Measurements from ENCODE around the gene POLA1.

Gene POLA1

DNA sequence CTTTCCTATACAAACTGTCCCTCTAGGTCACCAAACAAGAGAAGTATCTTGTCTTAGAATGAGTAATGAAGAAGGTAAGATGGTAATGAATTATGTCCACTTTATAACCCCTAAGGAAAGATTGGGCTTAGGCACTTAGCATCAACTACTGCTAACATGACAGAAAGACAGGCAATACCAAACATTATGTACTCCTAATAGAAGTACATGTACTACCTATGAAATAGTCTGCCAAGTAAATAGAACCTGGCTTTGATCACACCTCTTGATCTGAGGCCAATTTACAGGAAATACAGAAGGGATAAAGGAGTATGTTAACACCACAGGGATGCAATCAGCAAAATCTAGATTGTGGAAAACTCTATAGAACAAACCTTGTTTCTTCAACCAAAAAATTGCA is 32.4 kb upstream of the POLA1 start:
- no peak for ATAC-seq
- TF ChIP-seq, protein P1, sequence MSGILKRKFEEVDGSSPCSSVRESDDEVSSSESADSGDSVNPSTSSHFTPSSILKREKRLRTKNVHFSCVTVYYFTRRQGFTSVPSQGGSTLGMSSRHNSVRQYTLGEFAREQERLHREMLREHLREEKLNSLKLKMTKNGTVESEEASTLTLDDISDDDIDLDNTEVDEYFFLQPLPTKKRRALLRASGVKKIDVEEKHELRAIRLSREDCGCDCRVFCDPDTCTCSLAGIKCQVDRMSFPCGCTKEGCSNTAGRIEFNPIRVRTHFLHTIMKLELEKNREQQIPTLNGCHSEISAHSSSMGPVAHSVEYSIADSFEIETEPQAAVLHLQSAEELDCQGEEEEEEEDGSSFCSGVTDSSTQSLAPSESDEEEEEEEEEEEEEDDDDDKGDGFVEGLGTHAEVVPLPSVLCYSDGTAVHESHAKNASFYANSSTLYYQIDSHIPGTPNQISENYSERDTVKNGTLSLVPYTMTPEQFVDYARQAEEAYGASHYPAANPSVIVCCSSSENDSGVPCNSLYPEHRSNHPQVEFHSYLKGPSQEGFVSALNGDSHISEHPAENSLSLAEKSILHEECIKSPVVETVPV (CRISPR knock-in tag; IDR thresholded peaks at IDR 0.05) = no peak
- TF ChIP-seq ARNTL (CRISPR knock-in tag; IDR thresholded peaks at IDR 0.05; ENCODE audit: borderline replicate concordance, low read depth) = no peak
- TF ChIP-seq, protein P2, sequence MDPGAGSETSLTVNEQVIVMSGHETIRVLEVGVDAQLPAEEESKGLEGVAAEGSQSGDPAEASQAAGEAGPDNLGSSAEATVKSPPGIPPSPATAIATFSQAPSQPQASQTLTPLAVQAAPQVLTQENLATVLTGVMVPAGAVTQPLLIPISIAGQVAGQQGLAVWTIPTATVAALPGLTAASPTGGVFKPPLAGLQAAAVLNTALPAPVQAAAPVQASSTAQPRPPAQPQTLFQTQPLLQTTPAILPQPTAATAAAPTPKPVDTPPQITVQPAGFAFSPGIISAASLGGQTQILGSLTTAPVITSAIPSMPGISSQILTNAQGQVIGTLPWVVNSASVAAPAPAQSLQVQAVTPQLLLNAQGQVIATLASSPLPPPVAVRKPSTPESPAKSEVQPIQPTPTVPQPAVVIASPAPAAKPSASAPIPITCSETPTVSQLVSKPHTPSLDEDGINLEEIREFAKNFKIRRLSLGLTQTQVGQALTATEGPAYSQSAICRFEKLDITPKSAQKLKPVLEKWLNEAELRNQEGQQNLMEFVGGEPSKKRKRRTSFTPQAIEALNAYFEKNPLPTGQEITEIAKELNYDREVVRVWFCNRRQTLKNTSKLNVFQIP (CRISPR knock-in tag; IDR thresholded peaks at IDR 0.05; ENCODE audit: borderline replicate concordance, low read depth) = no peak
- TF ChIP-seq TCF4 (CRISPR knock-in tag; IDR thresholded peaks at IDR 0.05; ENCODE audit: borderline replicate concordance) = no peak
- TF ChIP-seq ZC3H10 (CRISPR knock-in tag; IDR thresholded peaks at IDR 0.05) = no peak
- no peak for TF ChIP-seq BACH2 (CRISPR knock-in tag; IDR thresholded peaks at IDR 0.05; ENCODE audit: borderline replicate concordance)
- TF ChIP-seq GLIS3 (CRISPR knock-in tag; IDR thresholded peaks at IDR 0.05) = no peak
- no peak for TF ChIP-seq ESRRG (CRISPR knock-in tag; IDR thresholded peaks at IDR 0.05)
- TF ChIP-seq SNAI2 (CRISPR knock-in tag; IDR thresholded peaks at IDR 0.05) = no peak
- TF ChIP-seq OSR1 (CRISPR knock-in tag; IDR thresholded peaks at IDR 0.05) = no peak
- TF ChIP-seq ZNF8 (CRISPR knock-in tag; IDR thresholded peaks at IDR 0.05) = no peak
- no peak for TF ChIP-seq ZFP30 (CRISPR knock-in tag; IDR thresholded peaks at IDR 0.05)
- TF ChIP-seq ZNF565 (CRISPR knock-in tag; conservative IDR thresholded peaks at IDR 0.05; ENCODE audit: low read depth) = no peak
- TF ChIP-seq ZFP3 (CRISPR knock-in tag; IDR thresholded peaks at IDR 0.05) = no peak
- TF ChIP-seq, protein P3, sequence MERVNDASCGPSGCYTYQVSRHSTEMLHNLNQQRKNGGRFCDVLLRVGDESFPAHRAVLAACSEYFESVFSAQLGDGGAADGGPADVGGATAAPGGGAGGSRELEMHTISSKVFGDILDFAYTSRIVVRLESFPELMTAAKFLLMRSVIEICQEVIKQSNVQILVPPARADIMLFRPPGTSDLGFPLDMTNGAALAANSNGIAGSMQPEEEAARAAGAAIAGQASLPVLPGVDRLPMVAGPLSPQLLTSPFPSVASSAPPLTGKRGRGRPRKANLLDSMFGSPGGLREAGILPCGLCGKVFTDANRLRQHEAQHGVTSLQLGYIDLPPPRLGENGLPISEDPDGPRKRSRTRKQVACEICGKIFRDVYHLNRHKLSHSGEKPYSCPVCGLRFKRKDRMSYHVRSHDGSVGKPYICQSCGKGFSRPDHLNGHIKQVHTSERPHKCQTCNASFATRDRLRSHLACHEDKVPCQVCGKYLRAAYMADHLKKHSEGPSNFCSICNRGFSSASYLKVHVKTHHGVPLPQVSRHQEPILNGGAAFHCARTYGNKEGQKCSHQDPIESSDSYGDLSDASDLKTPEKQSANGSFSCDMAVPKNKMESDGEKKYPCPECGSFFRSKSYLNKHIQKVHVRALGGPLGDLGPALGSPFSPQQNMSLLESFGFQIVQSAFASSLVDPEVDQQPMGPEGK (CRISPR knock-in tag; IDR thresholded peaks at IDR 0.05; ENCODE audit: borderline replicate concordance) = no peak
- no peak for TF ChIP-seq ISL1 (CRISPR knock-in tag; IDR thresholded peaks at IDR 0.05)

DNA sequence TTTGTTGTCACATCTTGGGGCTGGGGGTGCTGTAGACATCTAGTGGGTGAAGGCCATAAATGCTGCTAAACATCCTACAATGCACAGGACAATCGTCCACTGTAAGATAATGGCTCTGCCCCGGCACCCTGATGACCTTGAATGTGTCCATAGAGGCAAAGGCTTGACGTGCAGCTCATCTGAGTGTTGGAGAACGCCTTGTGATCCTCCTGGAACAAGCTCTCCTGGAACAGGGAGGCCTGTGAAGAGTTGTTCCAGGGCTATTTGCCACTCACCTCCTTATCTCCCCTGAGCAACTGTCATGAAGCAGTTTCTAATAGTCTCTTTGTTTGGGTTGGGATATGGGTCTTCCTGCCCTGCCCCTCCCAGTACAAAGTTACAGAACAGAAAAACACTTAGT is 31.4 kb upstream of the POLA1 start:
- no peak for ATAC-seq
- TF ChIP-seq RARB (CRISPR knock-in tag; IDR thresholded peaks at IDR 0.05) (no peak), BACH2 (CRISPR knock-in tag; IDR thresholded peaks at IDR 0.05; ENCODE audit: borderline replicate concordance) (no peak), ZNF70 (CRISPR knock-in tag; IDR thresholded peaks at IDR 0.05) (no peak), PPARA (CRISPR knock-in tag; IDR thresholded peaks at IDR 0.05; ENCODE audit: borderline replicate concordance) (no peak), ZNF8 (CRISPR knock-in tag; IDR thresholded peaks at IDR 0.05) (no peak), ZFP30 (CRISPR knock-in tag; IDR thresholded peaks at IDR 0.05) (no peak)
- TF ChIP-seq, protein P2 (CRISPR knock-in tag; IDR thresholded peaks at IDR 0.05; ENCODE audit: borderline replicate concordance, low read depth) = no peak

DNA sequence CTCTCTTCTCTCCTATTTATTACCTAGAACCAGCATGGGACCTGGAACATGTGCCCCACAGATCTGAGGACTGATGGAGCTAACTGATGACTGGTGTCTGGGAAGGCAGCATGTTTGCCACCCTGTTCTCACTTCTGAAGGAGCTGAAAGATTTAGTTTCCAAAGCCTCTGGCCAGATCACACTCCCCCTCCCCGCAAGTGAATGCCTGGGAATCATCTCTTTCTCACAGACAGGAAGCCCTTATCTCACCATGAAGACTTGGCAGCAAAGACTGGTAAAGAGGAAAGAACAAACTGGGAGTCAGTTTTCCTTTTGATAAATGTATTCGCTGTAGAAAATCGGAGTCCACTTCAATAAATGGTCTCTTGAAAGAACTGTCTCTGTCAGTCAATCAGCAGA is 25.6 kb upstream of the POLA1 start:
- no peak for ATAC-seq
- TF ChIP-seq, protein P3 (CRISPR knock-in tag; IDR thresholded peaks at IDR 0.05; ENCODE audit: borderline replicate concordance) = no peak
- no peak for TF ChIP-seq RARB (CRISPR knock-in tag; IDR thresholded peaks at IDR 0.05)

DNA sequence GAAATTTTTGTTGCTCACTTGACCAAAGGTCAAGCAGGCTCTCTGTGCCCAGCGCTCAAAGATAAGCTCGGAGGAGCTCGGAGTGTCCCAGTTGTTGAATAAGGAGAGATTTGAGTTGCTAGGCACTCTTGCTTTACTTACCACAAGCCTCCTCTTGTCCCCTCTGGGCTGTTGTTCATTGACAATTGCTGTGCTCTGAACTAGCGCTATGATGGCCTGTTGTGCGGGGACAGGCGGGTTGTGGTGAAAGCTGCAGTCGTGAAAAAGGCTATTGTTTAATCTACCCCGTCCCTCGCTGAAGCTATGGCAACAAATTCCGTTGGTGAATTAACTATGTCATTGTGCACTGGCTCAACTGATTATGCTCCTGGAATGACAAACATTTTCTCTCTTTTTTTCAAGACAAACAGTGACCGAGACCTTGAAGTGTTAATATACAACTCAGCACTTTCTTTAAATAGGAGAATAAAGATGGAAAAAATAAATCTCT is 21.0 kb upstream of the POLA1 start:
- ATAC-seq = no peak
- TF ChIP-seq ZNF565 (CRISPR knock-in tag; conservative IDR thresholded peaks at IDR 0.05; ENCODE audit: low read depth) (no peak), TCF4 (CRISPR knock-in tag; IDR thresholded peaks at IDR 0.05; ENCODE audit: borderline replicate concordance) (no peak), TOX (CRISPR knock-in tag; IDR thresholded peaks at IDR 0.05; ENCODE audit: borderline replicate concordance) (no peak), PPARA (CRISPR knock-in tag; IDR thresholded peaks at IDR 0.05; ENCODE audit: borderline replicate concordance) (no peak), ZC3H10 (CRISPR knock-in tag; IDR thresholded peaks at IDR 0.05) (no peak), GLIS3 (CRISPR knock-in tag; IDR thresholded peaks at IDR 0.05) (no peak), BACH2 (CRISPR knock-in tag; IDR thresholded peaks at IDR 0.05; ENCODE audit: borderline replicate concordance) (no peak), ARNTL (CRISPR knock-in tag; IDR thresholded peaks at IDR 0.05; ENCODE audit: borderline replicate concordance, low read depth) (no peak), ZNF8 (CRISPR knock-in tag; IDR thresholded peaks at IDR 0.05) (no peak), CSDC2 (CRISPR knock-in tag; IDR thresholded peaks at IDR 0.05) (no peak), SNAI2 (CRISPR knock-in tag; IDR thresholded peaks at IDR 0.05) (no peak)
- TF ChIP-seq, protein P3 (CRISPR knock-in tag; IDR thresholded peaks at IDR 0.05; ENCODE audit: borderline replicate concordance) = no peak
- TF ChIP-seq, protein P1 (CRISPR knock-in tag; IDR thresholded peaks at IDR 0.05) = no peak
